SK-N-MC (cell line): Measurements from ENCODE around the gene PEX1.

Experiments used
- EZH2 ChIP-seq: fragments of 200-600 bp; sonication (generic); IDR thresholded peaks from one replicate; pipeline ENCODE4 v1.6.1; 2017; ENCODE audit warnings: antibody characterized with exemption
- FOXP2 ChIP-seq: optimal IDR thresholded peaks from 2 replicates; pipeline ENCODE3; 2011; ENCODE audit warnings: mild to moderate bottlenecking, moderate library complexity; ENCODE audit not compliant: insufficient read depth; ENCODE audit errors: extremely low read length, control extremely low read depth
- POLR2AphosphoS5 ChIP-seq: IDR thresholded peaks from 2 replicates; pipeline ENCODE4 v1.6.1; 2012; ENCODE audit warnings: mild to moderate bottlenecking, low read depth, low read length, borderline replicate concordance

GRCh38 chr7:92464515-92464914 lies 63.8 kb downstream of the PEX1 start:
- TF ChIP-seq EZH2 (no peak), POLR2AphosphoS5 (no peak), FOXP2 (no peak)
